H9 (cell line): Measurements from ENCODE around the gene BOLA2B. TPM values are rescaled to one million over a fixed set of nuclear protein-coding genes. Genes with fewer than 3 reads are reported as not detected.

Experiments
- DNase-seq: peaks from one replicate; pipeline ENCODE4 v3.0.0-alpha.2; 2017
- H2AFZ ChIP-seq: one replicate; pipeline ENCODE4 v1.6.1; 2013; ENCODE audit warnings: mild to moderate bottlenecking, low read length, control low read depth, moderate library complexity
- H2AK5ac ChIP-seq: 2 replicates; pipeline ENCODE4 v1.6.1; 2013; ENCODE audit warnings: low read length, control low read depth, mixed read lengths; ENCODE audit not compliant: insufficient read length
- H2BK120ac ChIP-seq: one replicate; pipeline ENCODE4 v1.6.1; 2013; ENCODE audit warnings: low read depth, mild to moderate bottlenecking, low read length, control low read depth, inconsistent platforms; ENCODE audit not compliant: poor library complexity, severe bottlenecking
- H2BK12ac ChIP-seq: 2 replicates; pipeline ENCODE4 v1.6.1; 2013; ENCODE audit warnings: low read length, control low read depth, mixed read lengths, low read depth; ENCODE audit not compliant: insufficient read length
- H2BK15ac ChIP-seq: 2 replicates; pipeline ENCODE4 v1.6.1; 2013; ENCODE audit warnings: low read depth, low read length, control low read depth
- H2BK20ac ChIP-seq: one replicate; pipeline ENCODE4 v1.6.1; 2013; ENCODE audit warnings: low read depth, mild to moderate bottlenecking, low read length, control low read depth, inconsistent platforms; ENCODE audit not compliant: poor library complexity, severe bottlenecking
- H2BK5ac ChIP-seq: 2 replicates; pipeline ENCODE4 v1.6.1; 2013; ENCODE audit warnings: low read length, control low read depth, mixed read lengths; ENCODE audit not compliant: insufficient read length
- H3K14ac ChIP-seq: 2 replicates; pipeline ENCODE4 v1.6.1; 2013; ENCODE audit warnings: low read length, control low read depth; ENCODE audit not compliant: insufficient read depth
- H3K18ac ChIP-seq: 2 replicates; pipeline ENCODE4 v1.6.1; 2013; ENCODE audit warnings: low read depth, mild to moderate bottlenecking, mixed read lengths, low read length, control low read depth; ENCODE audit not compliant: insufficient read length
- H3K23ac ChIP-seq: 2 replicates; pipeline ENCODE4 v1.6.1; 2013; ENCODE audit warnings: low read length, control low read depth, mixed read lengths, low read depth; ENCODE audit not compliant: insufficient read length
- H3K23me2 ChIP-seq: 2 replicates; pipeline ENCODE4 v1.6.1; 2013; ENCODE audit warnings: low read depth, mild to moderate bottlenecking, mixed read lengths, low read length, control low read depth; ENCODE audit not compliant: insufficient read length, poor library complexity, severe bottlenecking
- H3K27ac ChIP-seq: 2 replicates; pipeline ENCODE4 v1.5.1; 2013; ENCODE audit warnings: low read length, control low read depth, mixed read lengths, low read depth; ENCODE audit not compliant: insufficient read length
- H3K27me3 ChIP-seq: 2 replicates; pipeline ENCODE4 v1.6.1; 2013; ENCODE audit warnings: low read length, control low read depth, inconsistent platforms; ENCODE audit not compliant: insufficient read depth
- H3K4ac ChIP-seq: 2 replicates; pipeline ENCODE4 v1.6.1; 2013; ENCODE audit warnings: low read depth, mild to moderate bottlenecking, control low read depth, inconsistent platforms, low read length, moderate library complexity
- H3K4me1 ChIP-seq: 2 replicates; pipeline ENCODE4 v1.6.1; 2013; ENCODE audit warnings: low read length, control low read depth, inconsistent platforms; ENCODE audit not compliant: insufficient read depth
- H3K4me2 ChIP-seq: 2 replicates; pipeline ENCODE4 v1.6.1; 2013; ENCODE audit warnings: low read length, control low read depth, mixed read lengths; ENCODE audit not compliant: insufficient read length, insufficient read depth
- H3K56ac ChIP-seq: 2 replicates; pipeline ENCODE4 v1.6.1; 2013; ENCODE audit warnings: low read depth, mild to moderate bottlenecking, mixed read lengths, low read length, control low read depth; ENCODE audit not compliant: insufficient read length
- H3K79me1 ChIP-seq: 2 replicates; pipeline ENCODE4 v1.6.1; 2013; ENCODE audit warnings: low read depth, mild to moderate bottlenecking, moderate library complexity, low read length, control low read depth, inconsistent platforms; ENCODE audit not compliant: insufficient read depth, poor library complexity, severe bottlenecking
- H3K79me2 ChIP-seq: 2 replicates; pipeline ENCODE4 v1.6.1; 2013; ENCODE audit warnings: low read length, control low read depth, inconsistent platforms; ENCODE audit not compliant: insufficient read depth
- H3K9ac ChIP-seq: 2 replicates; pipeline ENCODE4 v1.6.1; 2013; ENCODE audit warnings: low read length, control low read depth, mixed read lengths; ENCODE audit not compliant: insufficient read length; ENCODE audit errors: extremely low read depth
- H3K9me3 ChIP-seq: one replicate; pipeline ENCODE4 v1.6.1; 2013; ENCODE audit warnings: low read depth, low read length, inconsistent platforms; ENCODE audit not compliant: control insufficient read depth
- H3T11ph ChIP-seq: one replicate; pipeline ENCODE4 v1.6.1; 2013; ENCODE audit warnings: mild to moderate bottlenecking, low read length, control low read depth, inconsistent platforms
- H4K20me1 ChIP-seq: one replicate; pipeline ENCODE4 v1.6.1; 2013; ENCODE audit not compliant: control insufficient read depth, insufficient read length, insufficient read depth
- H4K5ac ChIP-seq: 2 replicates; pipeline ENCODE4 v1.6.1; 2013; ENCODE audit warnings: low read depth, mild to moderate bottlenecking, mixed read lengths, low read length, control low read depth; ENCODE audit not compliant: insufficient read length
- H4K8ac ChIP-seq: replicated peaks from 2 replicates; pipeline ENCODE4 v1.6.1; 2013; ENCODE audit warnings: low read length, control low read depth, mixed read lengths, low read depth; ENCODE audit not compliant: insufficient read length
- H4K91ac ChIP-seq: 2 replicates; pipeline ENCODE4 v1.6.1; 2013; ENCODE audit warnings: low read depth, mild to moderate bottlenecking, moderate library complexity, mixed read lengths, low read length, control low read depth; ENCODE audit not compliant: insufficient read length
- H3K27ac Mint-ChIP-seq, 3 experiments: 2 replicates in 2 of 3; 3 replicates in 1 of 3; pipeline ENCODE4 v1.8.0; 2020 to 2021; ENCODE audit warnings: mixed read lengths in 3 of 3, mild to moderate bottlenecking in 1 of 3, moderate library complexity in 1 of 3
- H3K27me3 Mint-ChIP-seq: 2 replicates; pipeline ENCODE4 v1.8.0; 2021; ENCODE audit warnings: low read depth, mild to moderate bottlenecking, moderate library complexity, mixed read lengths
- H3K36me3 Mint-ChIP-seq, 3 experiments: 2 replicates in 2 of 3; 3 replicates in 1 of 3; pipeline ENCODE4 v1.8.0; 2020 to 2021; ENCODE audit warnings: low read depth in 3 of 3, mixed read lengths in 3 of 3; ENCODE audit not compliant: insufficient read depth in 1 of 3
- H3K4me1 Mint-ChIP-seq, 2 experiments: 2 replicates each; pipeline ENCODE4 v1.8.0; 2020; ENCODE audit warnings: mixed read lengths in 2 of 2
- H3K4me3 Mint-ChIP-seq, 2 experiments: 2 replicates in 1 of 2; 3 replicates in 1 of 2; pipeline ENCODE4 v1.8.0; 2020 to 2021; ENCODE audit warnings: mild to moderate bottlenecking in 2 of 2, mixed read lengths in 2 of 2, moderate library complexity in 1 of 2
- H3K9me3 Mint-ChIP-seq, 2 experiments: 2 replicates in 1 of 2; 3 replicates in 1 of 2; pipeline ENCODE4 v1.8.0; 2020; ENCODE audit warnings: mild to moderate bottlenecking in 2 of 2, mixed read lengths in 2 of 2, moderate library complexity in 1 of 2
- CTCF ChIP-seq: fragments of 200-600 bp; sonication (generic); conservative IDR thresholded peaks from 3 replicates; pipeline ENCODE4 v1.8.0; 2021; ENCODE audit warnings: antibody characterized with exemption, mild to moderate bottlenecking
- total RNA-seq: library from RNA; stranded (reverse); gene quantifications from 2 replicates; pipeline ENCODE4 v1.2.1, GENCODE V29; 2021

The BOLA2B gene
- total RNA-seq, 1 experiment from 2014 or later: 218 TPM

GRCh38 chr16:30144017-30144416, 49.4 kb downstream of the BOLA2B start:
- H3K18ac ChIP-seq: no peak overlapping the region
- Mint-ChIP-seq H3K27me3 (peaks cover 4% of the 10 kb centered on the region), H3K4me1 (no peaks in the 10 kb centered on the region), H3K9me3 (peaks cover 6% of the 10 kb centered on the region in 2 experiments), H3K36me3 (no peaks in the 10 kb centered on the region), H3K27ac (no peak overlapping the region), H3K4me3 (no peak overlapping the region)
- H3K14ac ChIP-seq: no peak overlapping the region
- no peaks in the 10 kb centered on the region for H3K27me3 ChIP-seq
- no peak overlapping the region for H4K5ac ChIP-seq
- H3K79me1 ChIP-seq: no peaks in the 10 kb centered on the region
- TF ChIP-seq CTCF: no peak
- no peak overlapping the region for H3K27ac ChIP-seq
- H2BK20ac ChIP-seq: no peak overlapping the region
- no peak overlapping the region for H2BK5ac ChIP-seq
- no peak overlapping the region for H3K23ac ChIP-seq
- no peaks in the 10 kb centered on the region for H3K23me2 ChIP-seq
- no peak overlapping the region for H3K9ac ChIP-seq
- H2AK5ac ChIP-seq: no peak overlapping the region
- no peak overlapping the region for H3K4ac ChIP-seq
- H4K91ac ChIP-seq: no peak overlapping the region
- H2BK15ac ChIP-seq: no peak overlapping the region
- no peak overlapping the region for H3K4me2 ChIP-seq
- H2BK120ac ChIP-seq: no peak overlapping the region
- no peaks in the 10 kb centered on the region for H3K79me2 ChIP-seq
- no peak overlapping the region for H3T11ph ChIP-seq
- no peaks in the 10 kb centered on the region for H3K9me3 ChIP-seq
- no peak overlapping the region for H2BK12ac ChIP-seq
- H3K4me1 ChIP-seq: no peaks in the 10 kb centered on the region
- no peaks in the 10 kb centered on the region for H4K20me1 ChIP-seq
- no peak overlapping the region for H3K56ac ChIP-seq
- DNase-seq: no peak
- no peak overlapping the region for H2AFZ ChIP-seq
- H4K8ac ChIP-seq: no peak overlapping the region
